Endodermal cell (in vitro differentiated cells): Measurements from ENCODE around the gene DNAJC5. TPM values are rescaled to one million over a fixed set of nuclear protein-coding genes. Genes with fewer than 3 reads are reported as not detected.
A peak's percentile ranks its signal among the peaks of the same experiment; 100 is the strongest.

ENCODE experiments used
- DNase-seq: peaks from one replicate; pipeline ENCODE4 v3.0.0-alpha.2; 2017
- H3K27ac ChIP-seq: 2 replicates; pipeline ENCODE4 v1.5.1; 2013; ENCODE audit warnings: mild to moderate bottlenecking, low read depth, low read length, moderate library complexity
- H3K27me3 ChIP-seq: 2 replicates; pipeline ENCODE4 v1.6.1; 2013; ENCODE audit warnings: mild to moderate bottlenecking, low read length, moderate library complexity; ENCODE audit not compliant: insufficient read depth, control insufficient read depth, poor library complexity, severe bottlenecking
- H3K36me3 ChIP-seq: 2 replicates; pipeline ENCODE4 v1.7.0; 2013; ENCODE audit warnings: mild to moderate bottlenecking, low read length, moderate library complexity; ENCODE audit not compliant: control insufficient read depth, insufficient read depth
- H3K4me1 ChIP-seq: one replicate; pipeline ENCODE4 v1.7.0; 2013; ENCODE audit warnings: low read length; ENCODE audit not compliant: control insufficient read depth, insufficient read depth
- H3K4me3 ChIP-seq: 2 replicates; pipeline ENCODE4 v1.5.1; 2013; ENCODE audit warnings: mild to moderate bottlenecking, low read length, moderate library complexity
- H3K9ac ChIP-seq: 2 replicates; pipeline ENCODE4 v1.6.1; 2013; ENCODE audit warnings: mild to moderate bottlenecking, low read length, moderate library complexity; ENCODE audit not compliant: poor library complexity, severe bottlenecking; ENCODE audit errors: extremely low read depth
- H3K9me3 ChIP-seq: 2 replicates; pipeline ENCODE4 v1.6.1; 2013; ENCODE audit warnings: mild to moderate bottlenecking, low read length, moderate library complexity; ENCODE audit not compliant: control insufficient read depth
- H3K27ac Mint-ChIP-seq: 2 replicates; pipeline ENCODE4 v1.8.0; 2020; ENCODE audit warnings: mixed read lengths
- H3K27me3 Mint-ChIP-seq: 2 replicates; pipeline ENCODE4 v1.8.0; 2021; ENCODE audit warnings: mild to moderate bottlenecking, mixed read lengths; ENCODE audit not compliant: insufficient read depth
- H3K36me3 Mint-ChIP-seq: 2 replicates; pipeline ENCODE4 v1.8.0; 2020; ENCODE audit warnings: low read depth, mixed read lengths
- H3K4me1 Mint-ChIP-seq: 2 replicates; pipeline ENCODE4 v1.8.0; 2020; ENCODE audit warnings: mixed read lengths
- H3K4me3 Mint-ChIP-seq: 2 replicates; pipeline ENCODE4 v1.8.0; 2020; ENCODE audit warnings: mild to moderate bottlenecking, moderate library complexity, mixed read lengths
- H3K9me3 Mint-ChIP-seq: 2 replicates; pipeline ENCODE4 v1.8.0; 2020; ENCODE audit warnings: mild to moderate bottlenecking, mixed read lengths
- WGBS, 2 experiments: methylation state at CpG; one replicate each; pipeline versions ENCODE4 v1.1.5 to v1.1.7; 2013; ENCODE audit warnings: missing lambda C conversion rate in 2 of 2, mixed read lengths in 1 of 2; ENCODE audit not compliant: insufficient coverage in 1 of 2, insufficient read length in 1 of 2; 5-methylcytosine and 5-hydroxymethylcytosine counted together
- total RNA-seq, 2 donors: library from RNA; stranded (reverse); fragmentation: NEBNext Ultra II Directional in 1 of 2; extraction: Animal tissue kit (Norgen Biotek cat#: 25700) in 1 of 2; gene quantifications; 2 replicates in 1 of 2; 3 replicates in 1 of 2; pipeline ENCODE4 v1.2.1, GENCODE V29; 2021
- TF ChIP-seq, protein P1 (sequence below): fragments of 200-600 bp; sonication (generic); conservative IDR thresholded peaks from 2 replicates; pipeline ENCODE4 v1.5.0; 2021; ENCODE audit warnings: antibody characterized with exemption, mild to moderate bottlenecking

The DNAJC5 gene
- total RNA-seq, 2 donors from 2014 or later = 25.8 to 26.8 TPM

- Mint-ChIP-seq H3K36me3 (peaks cover 4% of the 10 kb centered on the region), H3K4me3 (no peak within 1 kb of the TSS), H3K27ac (peak within 1 kb of the TSS; percentile 24), H3K9me3 (no peaks in the 10 kb centered on the region), H3K4me1 (peaks cover 36% of the 10 kb centered on the region), H3K27me3 (no peaks in the 10 kb centered on the region)
- Histone ChIP-seq H3K9ac (no peak within 1 kb of the TSS), H3K4me3 (no peak within 1 kb of the TSS), H3K27me3 (no peaks in the 10 kb centered on the region), H3K27ac (no peak within 1 kb of the TSS), H3K9me3 (no peaks in the 10 kb centered on the region), H3K4me1 (peaks cover 4% of the 10 kb centered on the region), H3K36me3 (peaks cover 6% of the 10 kb centered on the region)
- TF ChIP-seq, protein P1, sequence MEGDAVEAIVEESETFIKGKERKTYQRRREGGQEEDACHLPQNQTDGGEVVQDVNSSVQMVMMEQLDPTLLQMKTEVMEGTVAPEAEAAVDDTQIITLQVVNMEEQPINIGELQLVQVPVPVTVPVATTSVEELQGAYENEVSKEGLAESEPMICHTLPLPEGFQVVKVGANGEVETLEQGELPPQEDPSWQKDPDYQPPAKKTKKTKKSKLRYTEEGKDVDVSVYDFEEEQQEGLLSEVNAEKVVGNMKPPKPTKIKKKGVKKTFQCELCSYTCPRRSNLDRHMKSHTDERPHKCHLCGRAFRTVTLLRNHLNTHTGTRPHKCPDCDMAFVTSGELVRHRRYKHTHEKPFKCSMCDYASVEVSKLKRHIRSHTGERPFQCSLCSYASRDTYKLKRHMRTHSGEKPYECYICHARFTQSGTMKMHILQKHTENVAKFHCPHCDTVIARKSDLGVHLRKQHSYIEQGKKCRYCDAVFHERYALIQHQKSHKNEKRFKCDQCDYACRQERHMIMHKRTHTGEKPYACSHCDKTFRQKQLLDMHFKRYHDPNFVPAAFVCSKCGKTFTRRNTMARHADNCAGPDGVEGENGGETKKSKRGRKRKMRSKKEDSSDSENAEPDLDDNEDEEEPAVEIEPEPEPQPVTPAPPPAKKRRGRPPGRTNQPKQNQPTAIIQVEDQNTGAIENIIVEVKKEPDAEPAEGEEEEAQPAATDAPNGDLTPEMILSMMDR = no peak
- WGBS, 2 experiments = 95 to 96% methylated on average over 51 to 59 of the region's 59 CpGs
- DNase-seq = no peak
Observed at GRCh38 chr20:63861365-63861934, 33.5 kb upstream of the DNAJC5 start, which contains the start of gene ABHD16B. ABHD16B (plus strand) TSS chr20:63861498; CDS start chr20:63861541, 43 bp downstream.

- Histone ChIP-seq H3K36me3 (peaks cover 6% of the 10 kb centered on the region), H3K27me3 (no peaks in the 10 kb centered on the region), H3K4me1 (peaks cover 4% of the 10 kb centered on the region), H3K4me3 (no peak overlapping the region), H3K9me3 (no peaks in the 10 kb centered on the region), H3K9ac (no peak overlapping the region), H3K27ac (no peak overlapping the region)
- peaks cover 4% of the 10 kb centered on the region for H3K36me3 Mint-ChIP-seq
- DNase-seq = no peak
- 97 to 99% methylated on average over 81 to 95 of the region's 95 CpGs for WGBS, 2 experiments
- H3K4me1 Mint-ChIP-seq = peaks cover 36% of the 10 kb centered on the region
- no peaks in the 10 kb centered on the region for H3K9me3 Mint-ChIP-seq
- H3K4me3 Mint-ChIP-seq = no peak overlapping the region
- TF ChIP-seq, protein P1 = no peak
- H3K27me3 Mint-ChIP-seq = no peaks in the 10 kb centered on the region
- no peak overlapping the region for H3K27ac Mint-ChIP-seq
Observed at GRCh38 chr20:63861981-63862901, 32.7 kb upstream of the DNAJC5 start.

DNA sequence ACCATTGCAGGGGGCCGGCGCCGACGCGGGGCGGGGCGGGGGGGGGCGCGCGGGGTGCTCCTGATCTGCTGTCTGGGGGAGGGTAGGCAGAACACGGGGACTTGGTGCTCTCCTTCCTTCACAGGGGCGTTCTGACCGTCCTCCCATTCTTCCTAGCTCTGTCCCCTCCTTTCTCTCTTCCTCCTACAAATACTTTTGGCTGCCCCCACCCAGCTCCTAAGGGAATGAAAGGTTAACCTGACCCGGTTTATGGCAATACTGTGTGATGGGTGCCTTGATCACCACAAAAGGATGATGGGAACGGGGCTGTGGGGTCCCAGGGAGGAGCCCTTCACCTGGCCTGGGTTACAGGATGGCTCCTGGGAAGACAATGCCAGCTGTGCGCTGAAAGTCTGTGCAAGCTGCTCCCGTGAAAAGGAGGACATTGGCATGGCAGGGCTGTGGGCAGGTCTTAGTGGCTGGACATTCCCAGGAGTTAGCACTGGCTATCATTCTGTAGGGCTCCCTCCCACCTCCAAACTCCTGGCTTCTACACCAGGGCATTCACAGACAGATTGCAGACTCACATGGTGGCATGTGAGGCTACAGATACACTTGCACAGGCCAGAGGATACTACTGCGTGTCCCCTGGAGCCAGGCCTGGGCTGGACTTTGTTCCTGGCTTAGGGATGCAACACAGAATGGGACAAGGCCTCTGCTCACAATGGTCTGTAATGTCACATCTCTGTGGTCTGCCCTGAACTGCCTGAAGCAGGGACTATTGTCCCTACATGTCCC is 31.7 kb upstream of the DNAJC5 start:
- H3K4me1 Mint-ChIP-seq = peaks cover 33% of the 10 kb centered on the region
- no peak for DNase-seq
- peaks cover 4% of the 10 kb centered on the region for H3K4me1 ChIP-seq
- no peaks in the 10 kb centered on the region for H3K9me3 Mint-ChIP-seq
- TF ChIP-seq, protein P1 = no peak
- H3K27me3 ChIP-seq = no peaks in the 10 kb centered on the region
- no peaks in the 10 kb centered on the region for H3K27me3 Mint-ChIP-seq
- peak overlapping the region; percentile 84 for H3K9ac ChIP-seq
- H3K4me3 Mint-ChIP-seq = peak overlapping the region; percentile 91
- H3K27ac ChIP-seq = no peak overlapping the region
- WGBS, 2 experiments = 94 to 96% methylated on average over 10 to 16 of the region's 18 CpGs
- H3K36me3 ChIP-seq = peaks cover 10% of the 10 kb centered on the region
- peak overlapping the region; percentile 96 for H3K4me3 ChIP-seq
- H3K27ac Mint-ChIP-seq = peak overlapping the region; percentile 96
- no peaks in the 10 kb centered on the region for H3K9me3 ChIP-seq
- peaks cover 7% of the 10 kb centered on the region for H3K36me3 Mint-ChIP-seq
